A673 (cell line): Measurements from ENCODE around the gene DNMT3A.

Experiments used
- CTCF ChIP-seq: fragments of 300-800, 200-600 bp; sonication (generic); conservative IDR thresholded peaks from 2 replicates; pipeline ENCODE4 v1.5.1; 2017; ENCODE audit warnings: low read depth, mild to moderate bottlenecking, antibody characterized with exemption, low read length, moderate library complexity, mixed read lengths
- EZH2 ChIP-seq: fragments of 200-600 bp; sonication (generic); IDR thresholded peaks from 2 replicates; pipeline ENCODE4 v1.6.1; 2017; ENCODE audit warnings: borderline replicate concordance, low read depth, mild to moderate bottlenecking, mixed read lengths, antibody characterized with exemption, low read length; ENCODE audit not compliant: poor library complexity, severe bottlenecking

- TF ChIP-seq CTCF (no peak), EZH2 (no peak)
These were observed 7.7 kb downstream of the DNMT3A start for GRCh38 chr2:25333981-25334380.
